Measurements from ENCODE around the gene NUPR1.

Gene NUPR1, protein sequence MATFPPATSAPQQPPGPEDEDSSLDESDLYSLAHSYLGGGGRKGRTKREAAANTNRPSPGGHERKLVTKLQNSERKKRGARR

GRCh38 chr16:28538733-28539596, at the start of gene NUPR1:
TSS of gene NUPR1 (minus strand) at chr16:28538974. CDS start at chr16:28538907, 67 bp downstream.
- no peak for DNase-seq

DNA sequence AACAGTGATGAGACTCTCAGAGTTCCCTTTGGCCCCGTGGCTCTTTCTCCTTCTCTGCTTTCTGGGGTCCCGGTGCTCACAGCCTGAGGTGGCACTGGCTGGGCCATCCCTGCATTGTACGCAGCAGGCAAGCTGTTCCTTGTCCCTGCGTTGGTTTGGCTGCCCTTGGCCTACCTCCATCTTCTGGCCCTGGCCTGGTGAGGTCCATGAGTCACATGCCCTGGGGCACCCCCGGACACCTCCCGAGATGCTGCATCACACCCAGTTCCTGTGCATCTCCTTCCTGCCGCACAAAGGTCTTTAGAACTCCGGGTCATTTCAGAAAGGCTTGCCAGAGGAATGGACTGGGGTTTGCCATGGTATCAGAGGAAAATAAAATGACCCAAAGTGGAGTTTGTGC, 48.6 kb upstream of the NUPR1 start:
- no peak for DNase-seq

GRCh38 chr16:28586466-28586865, 47.7 kb upstream of the NUPR1 start:
- DNase-seq: no peak

- no peak for DNase-seq
These were observed 46.9 kb upstream of the NUPR1 start for GRCh38 chr16:28585674-28586073.

GRCh38 chr16:28580726-28581315, 42.0 kb upstream of the NUPR1 start:
- no peak for DNase-seq

DNA sequence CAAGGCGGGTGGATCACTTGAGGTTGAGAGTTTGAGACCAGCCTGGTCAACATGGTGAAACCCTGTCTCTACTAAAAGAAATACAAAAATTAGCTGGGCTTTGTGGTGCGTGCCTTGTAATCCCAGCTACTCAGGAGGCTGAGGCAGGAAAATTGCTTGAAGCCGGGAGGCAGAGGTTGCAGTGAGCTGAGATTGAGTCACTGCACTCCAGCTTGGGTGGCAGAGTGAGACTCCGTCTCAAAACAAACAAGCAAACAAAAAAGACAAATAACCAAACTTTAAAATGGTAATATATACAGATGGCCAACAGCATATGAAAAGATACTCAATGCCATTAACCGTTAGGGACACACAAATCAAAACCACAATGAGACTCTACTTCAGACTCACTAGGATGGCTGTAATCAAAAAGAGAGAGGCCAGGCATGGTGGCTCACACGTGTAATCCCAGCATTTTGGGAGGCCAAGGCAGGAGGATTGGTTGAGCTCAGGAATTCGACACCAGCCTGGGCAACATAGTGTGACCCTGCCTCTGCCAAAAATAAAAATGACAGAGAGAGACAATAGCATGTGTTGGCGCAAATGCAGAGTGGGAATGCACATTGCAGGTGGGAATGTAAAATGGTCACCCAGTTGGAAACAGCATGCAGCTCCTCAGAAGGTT, 36.8 kb upstream of the NUPR1 start:
- DNase-seq: no peak

GRCh38 chr16:28574925-28575324, 36.2 kb upstream of the NUPR1 start:
- no peak for DNase-seq

GRCh38 chr16:28573738-28574718, 35.3 kb upstream of the NUPR1 start:
- DNase-seq: no peak

GRCh38 chr16:28572696-28573510, 34.1 kb upstream of the NUPR1 start:
- DNase-seq: no peak

DNA sequence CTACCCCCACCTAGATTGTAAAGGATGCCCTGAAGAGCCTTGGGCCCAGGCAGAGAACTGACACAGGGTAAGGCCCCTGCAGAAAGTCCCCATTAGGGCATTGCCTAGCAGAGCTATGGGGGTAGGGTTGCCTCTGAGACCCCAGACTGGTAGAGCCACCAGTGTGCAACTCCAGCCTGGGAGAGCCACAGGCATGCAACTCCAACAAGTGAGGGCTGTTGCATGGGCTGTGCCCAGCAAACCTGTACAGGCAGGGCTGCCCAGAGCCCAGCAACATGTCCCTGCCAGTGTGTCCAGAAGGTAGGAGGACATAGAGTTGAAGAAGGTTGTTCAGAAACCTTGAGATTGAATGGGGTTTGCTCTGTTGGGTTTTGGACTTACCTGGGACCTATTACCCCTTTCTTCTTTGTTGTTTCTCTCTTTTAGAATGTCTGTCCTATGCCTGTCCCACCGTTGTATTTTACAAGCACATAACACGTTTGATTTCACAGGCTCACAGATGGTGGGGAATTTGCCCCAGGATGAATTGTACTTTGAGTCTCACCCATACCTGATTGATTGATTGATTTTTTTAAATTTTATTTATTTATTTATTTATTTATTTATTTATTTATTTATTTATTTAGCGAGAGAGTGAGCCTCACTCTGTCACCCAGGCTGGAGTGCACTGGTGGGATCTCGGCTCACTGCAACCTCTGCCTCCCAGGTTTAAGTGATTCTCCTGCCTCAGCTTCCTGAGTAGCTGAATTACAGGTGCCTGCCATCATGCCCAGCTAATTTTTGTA, 31.4 kb upstream of the NUPR1 start:
- DNase-seq: no peak

- DNase-seq: no peak
These were observed 30.2 kb upstream of the NUPR1 start for GRCh38 chr16:28569021-28569420.

GRCh38 chr16:28567292-28567691, 28.5 kb upstream of the NUPR1 start:
- no peak for DNase-seq

- peak; percentile 31 for DNase-seq
These were observed 27.6 kb upstream of the NUPR1 start for GRCh38 chr16:28566233-28566925.

DNA sequence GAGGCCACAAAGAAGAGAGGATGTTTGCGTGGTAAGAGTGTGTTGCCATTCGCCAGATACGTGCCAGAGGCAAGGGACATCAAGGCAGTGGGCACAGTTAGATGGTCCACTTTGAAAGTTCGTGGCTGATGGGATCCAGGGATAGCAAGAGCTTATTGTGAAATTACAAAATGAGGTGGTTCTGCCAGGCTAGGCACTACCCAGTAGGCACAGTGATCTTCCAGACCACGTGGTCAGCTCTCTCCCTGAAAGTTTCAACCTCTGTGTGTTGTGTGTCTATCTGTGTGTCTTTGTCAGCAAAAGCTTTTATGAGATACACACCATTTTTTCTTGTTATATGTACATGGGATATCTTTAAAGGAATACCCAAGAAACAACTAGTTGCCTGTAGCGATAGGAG, 24.4 kb upstream of the NUPR1 start:
- no peak for DNase-seq

- no peak for DNase-seq
These were observed 23.4 kb upstream of the NUPR1 start for GRCh38 chr16:28562199-28562598.

- no peak for DNase-seq
These were observed 22.9 kb upstream of the NUPR1 start for GRCh38 chr16:28561557-28562187.

DNA sequence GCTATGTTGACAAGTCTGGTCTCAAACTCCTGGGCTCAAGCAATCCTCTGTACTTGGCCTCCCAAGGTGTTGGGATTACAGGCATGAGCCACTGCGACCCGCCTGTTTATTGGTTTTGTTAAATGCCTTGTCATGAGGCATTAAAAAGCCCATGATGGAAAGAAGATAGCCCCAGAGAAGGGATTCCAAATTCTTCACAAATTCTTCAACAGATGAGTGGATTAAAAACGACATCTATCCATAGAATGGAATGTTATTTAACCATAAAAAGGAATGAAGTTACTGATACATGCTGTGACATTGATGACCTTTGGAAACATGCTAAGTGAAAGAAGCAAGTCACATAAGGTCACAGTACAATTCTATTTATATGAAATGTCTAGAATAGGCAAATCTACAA, 19.7 kb upstream of the NUPR1 start:
- no peak for DNase-seq

- no peak for DNase-seq
These were observed 18.1 kb upstream of the NUPR1 start for GRCh38 chr16:28556914-28557320.

DNA sequence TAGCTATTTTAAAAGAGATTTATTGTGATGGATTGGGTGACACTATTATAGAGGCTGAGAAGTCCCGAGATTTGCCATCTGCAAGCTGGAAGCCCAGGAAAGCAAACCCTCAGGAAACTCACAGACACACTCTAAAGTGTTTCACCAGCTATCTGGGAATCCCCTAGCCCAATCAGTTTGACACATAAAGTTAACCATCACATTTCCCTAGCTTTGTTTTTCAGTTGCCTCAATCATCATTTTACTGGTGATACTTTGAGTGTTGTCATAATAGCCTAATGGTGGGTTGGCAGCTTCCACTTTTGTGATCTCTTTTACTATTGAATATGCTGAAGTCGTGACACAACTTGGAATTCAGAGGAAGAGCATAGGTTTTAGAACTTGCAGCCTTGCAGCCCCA, 16.8 kb upstream of the NUPR1 start:
- DNase-seq: no peak
